Spleen (tissue), 11 donors: ENCODE results near the gene FLT4. TPM values are rescaled to one million over a fixed set of nuclear protein-coding genes. Genes with fewer than 3 reads are reported as not detected.

Experiments
- DNase-seq: peaks from one replicate; pipeline ENCODE4 v3.0.0-alpha.2; 2020
- H3K27ac ChIP-seq, 8 donors: fragments of 200-600 bp; sonication (generic) in 7 of 8; 1 replicate in 4 of 8; 2 replicates in 4 of 8; pipeline versions ENCODE4 v1.5.0 to v1.8.0; 2016 to 2021; ENCODE audit warnings: inconsistent platforms in 4 of 8, mild to moderate bottlenecking in 4 of 8, moderate library complexity in 1 of 8
- H3K27me3 ChIP-seq, 7 donors: fragments of 200-600 bp; sonication (generic) in 6 of 7; replicated peaks in 1 of 7; 1 replicate in 4 of 7; 2 replicates in 3 of 7; pipeline versions ENCODE4 v1.5.0 to v1.8.0; 2016 to 2021; ENCODE audit warnings: inconsistent platforms in 3 of 7, mild to moderate bottlenecking in 1 of 7
- H3K36me3 ChIP-seq, 6 donors: fragments of 200-600 bp; sonication (generic) in 5 of 6; 1 replicate in 4 of 6; 2 replicates in 2 of 6; pipeline versions ENCODE4 v1.5.0 to v1.8.0; 2016 to 2021; ENCODE audit warnings: inconsistent platforms in 2 of 6
- H3K4me1 ChIP-seq, 6 donors: fragments of 200-600 bp; sonication (generic) in 5 of 6; 1 replicate in 3 of 6; 2 replicates in 3 of 6; pipeline versions ENCODE4 v1.5.0 to v1.8.0; 2016 to 2021; ENCODE audit warnings: inconsistent platforms in 3 of 6
- H3K4me3 ChIP-seq, 8 donors: fragments of 200-600 bp; sonication (generic) in 7 of 8; 1 replicate in 4 of 8; 2 replicates in 4 of 8; pipeline versions ENCODE4 v1.5.0 to v1.8.0; 2016 to 2021; ENCODE audit warnings: inconsistent platforms in 4 of 8, mild to moderate bottlenecking in 4 of 8, moderate library complexity in 2 of 8
- H3K9me3 ChIP-seq, 8 donors: fragments of 200-600 bp; sonication (generic) in 7 of 8; 1 replicate in 4 of 8; 2 replicates in 4 of 8; pipeline versions ENCODE4 v1.5.0 to v1.8.0; 2016 to 2021; ENCODE audit warnings: inconsistent platforms in 4 of 8
- POLR2A ChIP-seq, 3 donors: fragments of 450-650 bp; IDR thresholded peaks; one replicate each; pipeline ENCODE4 v1.5.1; 2017; ENCODE audit warnings: antibody characterized with exemption in 3 of 3, mild to moderate bottlenecking in 1 of 3
- POLR2AphosphoS5 ChIP-seq, 3 donors: sonication (generic); formaldehyde crosslinking; IDR thresholded peaks; one replicate each; pipeline ENCODE4 v1.5.1; 2017; ENCODE audit warnings: antibody characterized with exemption in 3 of 3
- WGBS, 5 donors: extraction: QIAGEN DNeasy Blood & Tissue Kit in 3 of 5; methylation state at CpG; one replicate each; pipeline versions ENCODE4 v1.1.5 to v1.1.7; 2013 to 2018; 5-methylcytosine and 5-hydroxymethylcytosine counted together
- intact Hi-C: fragments of 100-400 bp; cut with DNase I; formaldehyde crosslinking; loops from one replicate; pipeline ENCODE4 v1.15.0; 2023; ENCODE audit warnings: low total_unique reads
- polyA plus RNA-seq, 3 donors: library from polyadenylated mRNA; stranded (reverse); fragments of 200-250 nt; gene quantifications; one replicate each; pipeline ENCODE4 v1.2.1, GENCODE V29; 2013
- total RNA-seq, 7 donors: library from RNA; depleted of rRNA in 3 of 7; stranded (reverse); fragments of >200 nt in 3 of 7; fragmentation: NEBNext Ultra II Directional in 4 of 7; extraction: Animal tissue kit (Norgen Biotek cat#: 25700) in 4 of 7; gene quantifications; one replicate each; pipeline versions ENCODE4 v1.1.0 to v1.2.1, GENCODE V29; 2016 to 2021
- TF ChIP-seq, protein P1 (sequence below), 11 experiments: fragments of 200-600 bp in 7 of 11; fragments of 450-650 bp in 4 of 11; sonication (generic) in 4 of 11; IDR thresholded peaks in 8 of 11; conservative IDR thresholded peaks in 3 of 11; 1 replicate in 7 of 11; 2 replicates in 4 of 11; pipeline versions ENCODE4 v1.4.0 to v1.8.0; 2016 to 2021; ENCODE audit warnings: antibody characterized with exemption in 11 of 11, inconsistent platforms in 4 of 11, mild to moderate bottlenecking in 1 of 11
- donor health status: healthy with polysubstance abuse.
- donor health status: DM: no; HTN: no; CAD: no; lungs with moderate emphysema.
- donor health status: DM: no; HTN: no; CAD: no.
- donor health status: Bipolar disorder and iron deficiency.
- donor health status: healthy.
- donor health status: DM: no; HTN: no; CAD: no.
- donor health status: DM: yes; HTN: yes; CAD: no.

The FLT4 gene
- total and polyA plus RNA-seq, 10 donors = 3.5 to 61.4 (median 34.8) TPM

DNA sequence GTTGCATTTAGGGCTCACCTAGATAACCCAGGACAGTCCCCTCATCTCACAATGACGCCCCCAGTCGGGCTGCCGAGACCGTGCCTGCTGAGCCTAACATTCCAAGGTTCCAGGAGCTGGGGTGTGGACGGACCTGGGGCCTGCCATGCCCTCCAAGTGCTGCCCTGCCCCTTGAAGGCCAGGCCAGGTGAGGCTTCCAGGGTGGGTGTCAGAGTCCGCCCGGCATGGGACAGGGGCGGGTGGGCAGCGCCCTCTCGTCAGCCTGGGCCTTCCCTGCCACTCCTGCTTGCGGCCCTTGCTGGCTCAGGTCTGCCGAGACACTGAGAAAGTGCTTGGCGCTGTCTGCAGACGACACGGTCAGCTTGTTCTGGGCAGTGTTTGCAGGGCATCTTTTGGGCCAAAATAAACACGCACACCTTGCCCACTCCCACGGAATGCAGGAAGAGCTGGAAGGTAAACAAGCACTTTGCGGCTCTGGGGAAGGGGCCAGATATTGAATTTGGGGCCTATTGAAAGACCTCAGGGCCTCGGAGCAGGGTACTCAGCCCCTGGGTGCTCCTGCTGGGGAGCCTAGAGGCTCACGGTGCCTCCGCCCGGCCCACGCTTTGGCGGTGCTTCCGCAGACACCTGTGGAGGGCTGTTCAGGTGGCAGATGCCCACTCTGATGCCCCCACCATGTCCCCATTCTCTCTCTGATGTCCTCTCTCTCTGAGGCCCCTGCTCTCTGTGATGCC is 53.9 kb downstream of the FLT4 start:
- Histone ChIP-seq H3K27ac (no peak overlapping the region), H3K36me3 (no peaks in the 10 kb centered on the region), H3K4me1 (peaks cover 5 to 15% (median 13%) of the 10 kb centered on the region in 6 donors), H3K27me3 (peaks cover 0 to 39% (median 14%) of the 10 kb centered on the region in 7 donors), H3K4me3 (no peak overlapping the region), H3K9me3 (no peaks in the 10 kb centered on the region)
- WGBS, 5 donors = 86 to 93% (median 91%) methylated on average over 16 to 25 of the region's 25 CpGs
- intact Hi-C loops = no loop called here
- TF ChIP-seq, protein P1, sequence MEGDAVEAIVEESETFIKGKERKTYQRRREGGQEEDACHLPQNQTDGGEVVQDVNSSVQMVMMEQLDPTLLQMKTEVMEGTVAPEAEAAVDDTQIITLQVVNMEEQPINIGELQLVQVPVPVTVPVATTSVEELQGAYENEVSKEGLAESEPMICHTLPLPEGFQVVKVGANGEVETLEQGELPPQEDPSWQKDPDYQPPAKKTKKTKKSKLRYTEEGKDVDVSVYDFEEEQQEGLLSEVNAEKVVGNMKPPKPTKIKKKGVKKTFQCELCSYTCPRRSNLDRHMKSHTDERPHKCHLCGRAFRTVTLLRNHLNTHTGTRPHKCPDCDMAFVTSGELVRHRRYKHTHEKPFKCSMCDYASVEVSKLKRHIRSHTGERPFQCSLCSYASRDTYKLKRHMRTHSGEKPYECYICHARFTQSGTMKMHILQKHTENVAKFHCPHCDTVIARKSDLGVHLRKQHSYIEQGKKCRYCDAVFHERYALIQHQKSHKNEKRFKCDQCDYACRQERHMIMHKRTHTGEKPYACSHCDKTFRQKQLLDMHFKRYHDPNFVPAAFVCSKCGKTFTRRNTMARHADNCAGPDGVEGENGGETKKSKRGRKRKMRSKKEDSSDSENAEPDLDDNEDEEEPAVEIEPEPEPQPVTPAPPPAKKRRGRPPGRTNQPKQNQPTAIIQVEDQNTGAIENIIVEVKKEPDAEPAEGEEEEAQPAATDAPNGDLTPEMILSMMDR (IDR thresholded peaks at IDR 0.05 in 8 of 11, conservative IDR thresholded peaks at IDR 0.05 in 3 of 11) = no peak
- TF ChIP-seq POLR2A (IDR thresholded peaks at IDR 0.05) (no peak), POLR2AphosphoS5 (IDR thresholded peaks at IDR 0.05) (no peak)
- no peak for DNase-seq

DNA sequence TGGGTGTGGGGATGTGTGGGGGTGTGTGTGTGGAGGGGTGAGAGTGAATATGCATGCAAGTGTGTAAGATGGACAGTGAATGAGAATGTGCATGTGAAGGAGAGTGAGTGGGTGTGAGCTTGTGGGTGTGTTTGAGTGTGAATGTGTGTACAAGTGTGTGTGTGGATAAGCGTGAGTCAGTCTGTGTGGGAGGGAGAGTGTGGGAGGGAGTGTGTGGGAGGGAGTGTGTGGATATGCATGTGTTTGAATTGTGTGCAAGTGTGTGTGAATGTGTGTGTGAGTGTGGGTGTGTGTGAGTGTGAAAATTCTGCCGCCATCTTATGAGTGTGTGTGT is 54.4 kb downstream of the FLT4 start:
- Histone ChIP-seq H3K4me1 (peaks cover 5 to 20% (median 18%) of the 10 kb centered on the region in 6 donors), H3K27me3 (peaks cover 0 to 45% (median 19%) of the 10 kb centered on the region in 7 donors), H3K4me3 (no peak overlapping the region), H3K9me3 (no peaks in the 10 kb centered on the region), H3K27ac (no peak overlapping the region), H3K36me3 (no peaks in the 10 kb centered on the region)
- intact Hi-C loops = no loop called here
- DNase-seq = no peak
- 72 to 94% (median 88%) methylated on average over 2 of the region's 2 CpGs for WGBS, 5 donors
- TF ChIP-seq, protein P1 (IDR thresholded peaks at IDR 0.05 in 8 of 11, conservative IDR thresholded peaks at IDR 0.05 in 3 of 11) = no peak
- no peak for TF ChIP-seq POLR2AphosphoS5 (IDR thresholded peaks at IDR 0.05)
- no peak for TF ChIP-seq POLR2A (IDR thresholded peaks at IDR 0.05)

DNA sequence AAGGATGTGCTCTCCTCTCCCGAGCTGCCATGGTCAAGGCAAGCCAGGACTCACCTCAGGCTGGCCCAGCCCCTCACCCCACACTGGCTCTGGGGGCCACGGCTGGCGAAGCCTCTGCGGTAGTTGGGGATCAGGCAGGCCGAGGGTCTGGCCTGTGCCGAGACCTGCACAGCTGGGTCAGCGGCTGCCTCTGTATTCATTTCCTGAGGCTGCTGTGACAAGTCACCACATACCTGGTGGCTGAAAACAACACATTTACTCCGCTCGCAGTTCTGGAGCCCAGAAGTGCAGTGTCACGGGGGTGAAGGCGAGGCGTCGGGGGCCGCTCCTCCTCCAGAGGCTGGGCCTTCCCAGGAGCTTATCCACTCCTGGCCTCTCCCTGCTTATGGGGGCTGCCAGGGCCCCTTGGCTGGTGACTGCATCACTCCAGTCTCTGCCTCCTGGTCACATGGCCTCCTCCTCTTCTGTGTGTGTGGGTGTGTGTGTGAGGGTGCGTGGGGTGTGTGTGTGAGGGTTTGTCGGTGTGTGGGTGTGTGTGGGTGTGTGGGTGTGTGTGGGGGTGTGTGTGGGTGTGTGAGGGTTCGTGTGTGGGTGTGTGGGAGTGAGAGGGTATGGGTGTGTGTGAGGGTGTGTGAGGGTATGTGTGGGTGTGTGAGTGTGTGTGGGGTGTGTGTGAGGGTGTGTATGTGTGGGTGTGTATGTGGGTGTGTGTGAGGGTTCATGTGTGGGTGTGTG is 54.9 kb downstream of the FLT4 start:
- no peak for TF ChIP-seq POLR2AphosphoS5 (IDR thresholded peaks at IDR 0.05)
- no peak for TF ChIP-seq POLR2A (IDR thresholded peaks at IDR 0.05)
- TF ChIP-seq, protein P1 (IDR thresholded peaks at IDR 0.05 in 8 of 11, conservative IDR thresholded peaks at IDR 0.05 in 3 of 11) = no peak
- Histone ChIP-seq H3K9me3 (no peaks in the 10 kb centered on the region), H3K27ac (no peak overlapping the region), H3K4me1 (peaks cover 5 to 26% (median 22%) of the 10 kb centered on the region in 6 donors), H3K27me3 (peaks cover 0 to 50% (median 25%) of the 10 kb centered on the region in 7 donors), H3K4me3 (no peak overlapping the region), H3K36me3 (no peaks in the 10 kb centered on the region)
- DNase-seq = no peak
- 82 to 91% (median 88%) methylated on average over 12 to 17 of the region's 17 CpGs for WGBS, 5 donors
- intact Hi-C loops = no loop called here
